Trophoblast cell (in vitro differentiated cells and primary cell): ENCODE data around the gene KRTAP10-5.

ENCODE experiments used
- DNase-seq, 2 donors: peaks; one replicate each; pipeline ENCODE4 v3.0.0-alpha.2; 2016
- H2AFZ ChIP-seq: 2 replicates; pipeline ENCODE4 v1.6.1; 2013; ENCODE audit warnings: low read length, moderate library complexity, mild to moderate bottlenecking; ENCODE audit not compliant: insufficient read depth, poor library complexity
- H2AK5ac ChIP-seq: 2 replicates; pipeline ENCODE4 v1.6.1; 2013; ENCODE audit warnings: mild to moderate bottlenecking, low read length
- H2BK120ac ChIP-seq: 2 replicates; pipeline ENCODE4 v1.6.1; 2013; ENCODE audit warnings: low read length, mild to moderate bottlenecking, moderate library complexity; ENCODE audit not compliant: insufficient read depth, poor library complexity
- H2BK12ac ChIP-seq: 2 replicates; pipeline ENCODE4 v1.6.1; 2013; ENCODE audit warnings: mild to moderate bottlenecking, low read length, moderate library complexity
- H2BK5ac ChIP-seq: 2 replicates; pipeline ENCODE4 v1.6.1; 2013; ENCODE audit warnings: low read length, low read depth, moderate library complexity, mild to moderate bottlenecking; ENCODE audit not compliant: poor library complexity
- H3K14ac ChIP-seq: 2 replicates; pipeline ENCODE4 v1.6.1; 2013; ENCODE audit warnings: mild to moderate bottlenecking, low read length
- H3K18ac ChIP-seq: 2 replicates; pipeline ENCODE4 v1.6.1; 2013; ENCODE audit warnings: mild to moderate bottlenecking, low read length
- H3K23ac ChIP-seq: 2 replicates; pipeline ENCODE4 v1.6.1; 2013; ENCODE audit warnings: low read length
- H3K27ac ChIP-seq: 2 replicates; pipeline ENCODE4 v1.5.1; 2013; ENCODE audit warnings: low read depth, mild to moderate bottlenecking, inconsistent platforms, low read length, moderate library complexity
- H3K27me3 ChIP-seq: 2 replicates; pipeline ENCODE4 v1.6.1; 2013; ENCODE audit warnings: inconsistent platforms, mild to moderate bottlenecking, low read length, moderate library complexity; ENCODE audit not compliant: insufficient read depth
- H3K36me3 ChIP-seq, 2 experiments: 1 replicate in 1 of 2; 2 replicates in 1 of 2; pipeline ENCODE4 v1.6.1; 2013; ENCODE audit warnings: low read length in 2 of 2, mild to moderate bottlenecking in 2 of 2, moderate library complexity in 1 of 2; ENCODE audit not compliant: insufficient read depth in 2 of 2, control insufficient read depth in 1 of 2
- H3K4ac ChIP-seq: 2 replicates; pipeline ENCODE4 v1.6.1; 2013; ENCODE audit warnings: low read depth, mild to moderate bottlenecking, low read length, moderate library complexity
- H3K4me1 ChIP-seq, 2 experiments: 1 replicate in 1 of 2; 2 replicates in 1 of 2; pipeline ENCODE4 v1.6.1; 2013; ENCODE audit warnings: low read length in 2 of 2, mild to moderate bottlenecking in 2 of 2, moderate library complexity in 1 of 2; ENCODE audit not compliant: insufficient read depth in 2 of 2, control insufficient read depth in 1 of 2
- H3K4me2 ChIP-seq: 2 replicates; pipeline ENCODE4 v1.6.1; 2013; ENCODE audit warnings: inconsistent platforms, mild to moderate bottlenecking, low read length, moderate library complexity
- H3K4me3 ChIP-seq: 2 replicates; pipeline ENCODE4 v1.5.1; 2013; ENCODE audit warnings: mild to moderate bottlenecking, low read depth, low read length, inconsistent platforms
- H3K79me1 ChIP-seq: one replicate; pipeline ENCODE4 v1.6.1; 2013; ENCODE audit warnings: low read length
- H3K79me2 ChIP-seq: 2 replicates; pipeline ENCODE4 v1.6.1; 2013; ENCODE audit warnings: low read length, mild to moderate bottlenecking; ENCODE audit not compliant: control insufficient read depth, insufficient read depth, poor library complexity
- H3K9ac ChIP-seq: 2 replicates; pipeline ENCODE4 v1.6.1; 2013; ENCODE audit warnings: mild to moderate bottlenecking, low read length
- H3K9me3 ChIP-seq: 2 replicates; pipeline ENCODE4 v1.6.1; 2013; ENCODE audit warnings: low read depth, mild to moderate bottlenecking, control low read depth, inconsistent platforms, low read length; ENCODE audit not compliant: insufficient read depth
- H4K12ac ChIP-seq: 2 replicates; pipeline ENCODE4 v1.6.1; 2013; ENCODE audit warnings: low read depth, mild to moderate bottlenecking, low read length, moderate library complexity
- H4K8ac ChIP-seq: 2 replicates; pipeline ENCODE4 v1.6.1; 2013; ENCODE audit warnings: low read depth, mild to moderate bottlenecking, low read length, moderate library complexity
- H4K91ac ChIP-seq: one replicate; pipeline ENCODE4 v1.6.1; 2013; ENCODE audit warnings: low read depth, mild to moderate bottlenecking, low read length, moderate library complexity
- WGBS: extraction: QIAGEN DNeasy Blood & Tissue Kit; methylation state at CpG from one replicate; pipeline ENCODE4 v1.1.7; 2013; ENCODE audit warnings: missing lambda C conversion rate; ENCODE audit not compliant: insufficient read length, insufficient coverage; ENCODE audit errors: extremely low coverage; 5-methylcytosine and 5-hydroxymethylcytosine counted together

The KRTAP10-5 gene

GRCh38 chr21:44548922-44549321 lies 31.5 kb downstream of the KRTAP10-5 start:
- no peak overlapping the region for H2BK5ac ChIP-seq
- H2AK5ac ChIP-seq: no peak overlapping the region
- no peak overlapping the region for H2BK120ac ChIP-seq
- no CpG with 5 or more reads among the region's 14 CpGs for WGBS
- no peak overlapping the region for H3K4ac ChIP-seq
- H3K14ac ChIP-seq: no peak overlapping the region
- no peak for DNase-seq
- no peak overlapping the region for H2BK12ac ChIP-seq
- no peak overlapping the region for H2AFZ ChIP-seq
- H3K4me3 ChIP-seq: no peak overlapping the region
- H3K36me3 ChIP-seq: peaks cover 0 to 2% of the 10 kb centered on the region in 2 experiments
- H3K23ac ChIP-seq: no peak overlapping the region
- H3K4me2 ChIP-seq: no peak overlapping the region
- H4K8ac ChIP-seq: peak overlapping the region; percentile 17
- H4K91ac ChIP-seq: peak overlapping the region; percentile 50
- H3K9me3 ChIP-seq: peaks cover 10% of the 10 kb centered on the region
- H3K79me2 ChIP-seq: no peaks in the 10 kb centered on the region
- H3K18ac ChIP-seq: no peak overlapping the region
- H3K27me3 ChIP-seq: no peaks in the 10 kb centered on the region
- peaks cover 11% of the 10 kb centered on the region for H3K79me1 ChIP-seq
- no peak overlapping the region for H3K27ac ChIP-seq
- H3K9ac ChIP-seq: no peak overlapping the region
- H4K12ac ChIP-seq: no peak overlapping the region
- H3K4me1 ChIP-seq: peaks cover 0 to 10% of the 10 kb centered on the region in 2 experiments

- peaks cover 0 to 2% of the 10 kb centered on the region in 2 experiments for H3K36me3 ChIP-seq
- H2AK5ac ChIP-seq: no peak overlapping the region
- H3K4ac ChIP-seq: no peak overlapping the region
- H2BK120ac ChIP-seq: peak overlapping the region; percentile 52
- H3K4me3 ChIP-seq: no peak overlapping the region
- H2BK12ac ChIP-seq: peak overlapping the region; percentile 74
- no peak overlapping the region for H3K23ac ChIP-seq
- peak overlapping the region; percentile 20 for H4K8ac ChIP-seq
- H3K79me2 ChIP-seq: no peaks in the 10 kb centered on the region
- H2AFZ ChIP-seq: no peak overlapping the region
- DNase-seq: no peak
- no peak overlapping the region for H2BK5ac ChIP-seq
- H3K9me3 ChIP-seq: peaks cover 10% of the 10 kb centered on the region
- no peak overlapping the region for H3K9ac ChIP-seq
- no peak overlapping the region for H3K27ac ChIP-seq
- H3K4me1 ChIP-seq: peaks cover 0 to 10% of the 10 kb centered on the region in 2 experiments
- no CpG with 5 or more reads among the region's 13 CpGs for WGBS
- no peaks in the 10 kb centered on the region for H3K27me3 ChIP-seq
- H3K14ac ChIP-seq: peak overlapping the region; percentile 55
- H4K91ac ChIP-seq: peak overlapping the region; percentile 50
- no peak overlapping the region for H3K18ac ChIP-seq
- peaks cover 11% of the 10 kb centered on the region for H3K79me1 ChIP-seq
- no peak overlapping the region for H3K4me2 ChIP-seq
- H4K12ac ChIP-seq: no peak overlapping the region
Observed at GRCh38 chr21:44548381-44548780, 32.0 kb downstream of the KRTAP10-5 start.

GRCh38 chr21:44547656-44548331 lies 32.6 kb downstream of the KRTAP10-5 start:
- H3K4me3 ChIP-seq: no peak overlapping the region

GRCh38 chr21:44544566-44544965 lies 35.8 kb downstream of the KRTAP10-5 start:
- Histone ChIP-seq H3K9ac (no peak overlapping the region), H3K27me3 (no peaks in the 10 kb centered on the region), H2BK120ac (no peak overlapping the region), H3K18ac (no peak overlapping the region), H3K23ac (no peak overlapping the region), H3K4me2 (no peak overlapping the region), H3K14ac (no peak overlapping the region), H4K12ac (no peak overlapping the region), H2AK5ac (no peak overlapping the region), H2BK5ac (no peak overlapping the region), H4K91ac (no peak overlapping the region), H3K79me1 (peaks cover 6% of the 10 kb centered on the region), H3K4me3 (no peak overlapping the region), H3K36me3 (peaks cover 0 to 2% of the 10 kb centered on the region in 2 experiments), H2AFZ (no peak overlapping the region), H3K9me3 (peaks cover 8% of the 10 kb centered on the region), H3K79me2 (no peaks in the 10 kb centered on the region), H2BK12ac (no peak overlapping the region), H3K4me1 (peaks cover 0 to 5% of the 10 kb centered on the region in 2 experiments), H3K4ac (no peak overlapping the region), H4K8ac (no peak overlapping the region), H3K27ac (no peak overlapping the region)
- no CpG with 5 or more reads among the region's 3 CpGs for WGBS
- DNase-seq: no peak

More at GRCh38 chr21:44547656-44548331, 32.6 kb downstream of the KRTAP10-5 start:
- Histone ChIP-seq H3K79me1 (peaks cover 11% of the 10 kb centered on the region), H3K4me1 (peaks cover 0 to 10% of the 10 kb centered on the region in 2 experiments), H4K91ac (peak overlapping the region; percentile 28), H3K27me3 (no peaks in the 10 kb centered on the region), H3K27ac (no peak overlapping the region), H3K14ac (no peak overlapping the region), H2BK12ac (peak overlapping the region; percentile 53), H3K18ac (no peak overlapping the region), H3K23ac (no peak overlapping the region), H2BK5ac (no peak overlapping the region), H3K36me3 (peaks cover 0 to 2% of the 10 kb centered on the region in 2 experiments), H3K4me2 (no peak overlapping the region), H3K9ac (no peak overlapping the region), H3K9me3 (peaks cover 10% of the 10 kb centered on the region), H3K79me2 (no peaks in the 10 kb centered on the region), H2BK120ac (no peak overlapping the region), H2AK5ac (peak overlapping the region; percentile 80), H4K12ac (no peak overlapping the region), H3K4ac (no peak overlapping the region), H2AFZ (no peak overlapping the region), H4K8ac (peak overlapping the region; percentile 30)
- no peak for DNase-seq
- no CpG with 5 or more reads among the region's 5 CpGs for WGBS
